ENCODE results near the gene CEACAM16.

CEACAM16 gene

GRCh38 chr19:44745887-44746600 lies 47.1 kb downstream of the CEACAM16 start:
- peaks cover 31% of the 10 kb centered on the region for H3K4me1 ChIP-seq (ENCODE audit: low read length)

GRCh38 chr19:44746616-44746945 lies 47.6 kb downstream of the CEACAM16 start:
- Histone ChIP-seq H3K27me3 (ENCODE audit: low read depth, low read length) (peaks cover 15% of the 10 kb centered on the region), H3K79me2 (ENCODE audit: low read length) (peaks cover 36% of the 10 kb centered on the region), H3K4me3 (ENCODE audit: low read length) (peak overlapping the region; percentile 85), H3K4me2 (ENCODE audit: low read length) (peak overlapping the region; percentile 87), H2AFZ (ENCODE audit: low read depth, low read length) (no peak overlapping the region), H3K4me1 (ENCODE audit: low read length) (peaks cover 36% of the 10 kb centered on the region), H3K9ac (ENCODE audit: low read length) (peak overlapping the region; percentile 75), H3K9me3 (ENCODE audit: insufficient read depth, low read length) (no peaks in the 10 kb centered on the region), H4K20me1 (ENCODE audit: insufficient read depth, low read length) (no peaks in the 10 kb centered on the region), H3K36me3 (replicated peaks; ENCODE audit: low read depth, low read length) (peaks cover 22% of the 10 kb centered on the region), H3K27ac (ENCODE audit: low read length) (peak overlapping the region; percentile 27)
- no peak for TF ChIP-seq EZH2phosphoT487 (IDR thresholded peaks at IDR 0.05; ENCODE audit: low read depth)
- TF ChIP-seq, protein P1, sequence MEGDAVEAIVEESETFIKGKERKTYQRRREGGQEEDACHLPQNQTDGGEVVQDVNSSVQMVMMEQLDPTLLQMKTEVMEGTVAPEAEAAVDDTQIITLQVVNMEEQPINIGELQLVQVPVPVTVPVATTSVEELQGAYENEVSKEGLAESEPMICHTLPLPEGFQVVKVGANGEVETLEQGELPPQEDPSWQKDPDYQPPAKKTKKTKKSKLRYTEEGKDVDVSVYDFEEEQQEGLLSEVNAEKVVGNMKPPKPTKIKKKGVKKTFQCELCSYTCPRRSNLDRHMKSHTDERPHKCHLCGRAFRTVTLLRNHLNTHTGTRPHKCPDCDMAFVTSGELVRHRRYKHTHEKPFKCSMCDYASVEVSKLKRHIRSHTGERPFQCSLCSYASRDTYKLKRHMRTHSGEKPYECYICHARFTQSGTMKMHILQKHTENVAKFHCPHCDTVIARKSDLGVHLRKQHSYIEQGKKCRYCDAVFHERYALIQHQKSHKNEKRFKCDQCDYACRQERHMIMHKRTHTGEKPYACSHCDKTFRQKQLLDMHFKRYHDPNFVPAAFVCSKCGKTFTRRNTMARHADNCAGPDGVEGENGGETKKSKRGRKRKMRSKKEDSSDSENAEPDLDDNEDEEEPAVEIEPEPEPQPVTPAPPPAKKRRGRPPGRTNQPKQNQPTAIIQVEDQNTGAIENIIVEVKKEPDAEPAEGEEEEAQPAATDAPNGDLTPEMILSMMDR (IDR thresholded peaks at IDR 0.05; ENCODE audit: low read depth, low read length): no peak

More at GRCh38 chr19:44745887-44746600, 47.1 kb downstream of the CEACAM16 start:
- no peak overlapping the region for H3K27ac ChIP-seq (ENCODE audit: low read length)
- no peaks in the 10 kb centered on the region for H4K20me1 ChIP-seq (ENCODE audit: insufficient read depth, low read length)
- no peak overlapping the region for H2AFZ ChIP-seq (ENCODE audit: low read depth, low read length)
- peak overlapping the region; percentile 85; the same call in 1 of the 2 replicates for H3K4me3 ChIP-seq (ENCODE audit: low read length)
- peak overlapping the region; percentile 75; the same call in 1 of the 2 replicates for H3K9ac ChIP-seq (ENCODE audit: low read length)
- H3K27me3 ChIP-seq (ENCODE audit: low read depth, low read length): peaks cover 15% of the 10 kb centered on the region
- peaks cover 16% of the 10 kb centered on the region for H3K36me3 ChIP-seq (replicated peaks; ENCODE audit: low read depth, low read length)
- 0 out of 2 replicates have a peak overlapping the region, but pooled peaks have one; percentile 87 for H3K4me2 ChIP-seq (ENCODE audit: low read length)
- H3K79me2 ChIP-seq (ENCODE audit: low read length): peaks cover 30% of the 10 kb centered on the region
- no peaks in the 10 kb centered on the region for H3K9me3 ChIP-seq (ENCODE audit: insufficient read depth, low read length)
- TF ChIP-seq EZH2phosphoT487 (IDR thresholded peaks at IDR 0.05; ENCODE audit: low read depth): no peak
- TF ChIP-seq, protein P1 (IDR thresholded peaks at IDR 0.05; ENCODE audit: low read depth, low read length): no peak

DNA sequence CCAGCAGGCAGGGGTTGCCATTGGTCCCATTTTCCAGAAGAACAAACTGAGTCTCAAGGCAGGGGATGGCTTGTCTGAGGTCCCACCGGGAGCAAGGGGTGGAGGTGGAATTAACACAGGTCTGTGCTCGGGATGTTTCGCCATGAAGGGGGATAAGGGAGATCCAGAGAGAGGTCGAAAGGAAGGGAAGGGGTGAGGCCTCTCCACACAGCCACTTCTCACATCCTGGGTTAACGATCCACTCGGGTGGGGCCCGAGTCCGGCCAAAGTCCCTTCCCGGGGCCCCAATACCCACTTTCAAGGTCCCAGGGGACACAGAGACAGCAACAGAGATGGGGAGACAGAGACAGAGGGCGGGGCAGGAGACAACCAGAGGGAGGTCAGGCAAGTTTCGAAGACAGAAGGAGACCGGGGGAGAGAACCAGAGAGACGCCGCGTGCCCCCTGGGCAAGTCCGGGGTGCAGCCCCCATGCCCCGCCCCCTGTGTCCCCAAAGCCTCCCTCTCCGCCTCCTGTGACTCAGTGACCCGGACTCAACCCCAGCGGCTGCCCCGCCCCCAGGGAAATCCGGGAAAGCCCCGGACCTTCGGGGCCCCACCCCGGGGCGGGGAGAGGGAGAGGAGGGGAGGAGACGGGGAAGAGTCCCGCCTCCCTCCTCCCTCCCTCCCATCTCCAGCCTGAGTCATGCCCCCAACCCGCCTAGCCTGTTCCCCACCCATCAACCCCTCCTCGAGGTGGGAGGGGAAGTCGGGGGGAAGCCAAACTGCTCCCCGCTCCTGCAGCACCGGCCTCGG lies 48.2 kb downstream of the CEACAM16 start:
- peaks cover 15% of the 10 kb centered on the region for H3K27me3 ChIP-seq (ENCODE audit: low read depth, low read length)
- peak overlapping the region; percentile 95 for H3K9ac ChIP-seq (ENCODE audit: low read length)
- H3K36me3 ChIP-seq (replicated peaks; ENCODE audit: low read depth, low read length): peaks cover 24% of the 10 kb centered on the region
- peak overlapping the region; percentile 87 for H3K4me2 ChIP-seq (ENCODE audit: low read length)
- H3K4me3 ChIP-seq (ENCODE audit: low read length): peak overlapping the region; percentile 85
- peaks cover 38% of the 10 kb centered on the region for H3K4me1 ChIP-seq (ENCODE audit: low read length)
- no peak overlapping the region for H2AFZ ChIP-seq (ENCODE audit: low read depth, low read length)
- no peaks in the 10 kb centered on the region for H4K20me1 ChIP-seq (ENCODE audit: insufficient read depth, low read length)
- H3K9me3 ChIP-seq (ENCODE audit: insufficient read depth, low read length): no peaks in the 10 kb centered on the region
- H3K27ac ChIP-seq (ENCODE audit: low read length): peak overlapping the region; percentile 92
- no peak for TF ChIP-seq EZH2phosphoT487 (IDR thresholded peaks at IDR 0.05; ENCODE audit: low read depth)
- TF ChIP-seq, protein P1 (IDR thresholded peaks at IDR 0.05; ENCODE audit: low read depth, low read length): no peak
- H3K79me2 ChIP-seq (ENCODE audit: low read length): peaks cover 40% of the 10 kb centered on the region
